Left colon (tissue), 2 donors: ENCODE data around the gene PIP5K1C. TPM values are rescaled to one million over a fixed set of nuclear protein-coding genes. Genes with fewer than 3 reads are reported as not detected.
A peak's percentile ranks its signal among the peaks of the same experiment; 100 is the strongest.

Experiments
- ATAC-seq: fragments of 200-7000 bp; cut with Tn5 transposase; one replicate; pipeline ENCODE4 v1.9.1; 2020; ENCODE audit warnings: mild to moderate bottlenecking, moderate library complexity
- DNase-seq, 2 donors: peaks; one replicate each; pipeline ENCODE4 v3.0.0-alpha.2; 2020
- intact Hi-C, 2 donors: fragments of 100-400 bp; cut with DNase I in 1 of 2; cut with micrococcal nuclease in 1 of 2; formaldehyde crosslinking; loops; one replicate each; pipeline versions ENCODE4 v1.11.2 to v1.14.0; 2022; cut with DNase I, micrococcal nuclease
- total RNA-seq, 2 donors: library from RNA; stranded (reverse); fragmentation: NEBNext Ultra II Directional; extraction: Animal tissue kit (Norgen Biotek cat#: 25700); gene quantifications; one replicate each; pipeline ENCODE4 v1.2.1, GENCODE V29; 2021
- donor health status: DM: no; HTN: no; CAD: no.
- donor health status: DM: yes; HTN: yes; CAD: no.

The PIP5K1C gene
- total RNA-seq, 2 donors from 2014 or later: 25.1 to 33.1 TPM

DNA sequence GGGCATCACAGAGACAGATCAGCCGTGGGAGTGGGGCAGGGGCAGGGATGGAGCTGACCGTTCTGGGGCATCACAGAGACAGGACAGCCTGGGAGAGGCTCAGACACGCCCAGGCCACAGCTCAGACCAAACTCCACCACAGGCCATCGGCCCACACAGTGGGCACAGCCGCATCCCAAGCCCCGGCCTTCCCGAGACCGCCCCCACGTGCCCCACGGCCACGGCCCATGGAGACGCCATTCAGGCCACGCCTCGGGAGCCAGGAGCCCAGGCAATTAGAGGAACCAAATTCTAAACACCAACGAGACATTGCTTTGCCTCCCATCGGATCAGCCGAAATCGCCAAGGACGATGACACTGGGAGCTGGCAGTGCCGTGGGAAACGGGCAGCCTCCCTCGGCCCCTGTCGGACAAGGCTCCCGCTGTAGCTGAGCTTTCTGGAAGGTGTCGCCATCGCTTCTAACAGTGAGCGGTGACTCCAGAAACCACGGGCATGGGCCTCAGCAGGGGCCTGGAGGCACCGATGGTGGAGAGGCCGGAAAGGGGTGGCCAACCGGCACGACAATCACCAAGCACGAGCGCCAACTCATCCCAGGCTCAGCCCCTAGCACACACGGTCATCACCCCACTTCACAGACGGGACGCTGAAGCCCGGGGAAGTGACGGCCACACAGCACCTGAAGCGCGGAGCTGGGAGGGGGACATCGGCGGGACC lies 2.4 kb downstream of the PIP5K1C start:
- no peak for ATAC-seq
- DNase-seq: no peak
- intact Hi-C loops: no loop called here

DNA sequence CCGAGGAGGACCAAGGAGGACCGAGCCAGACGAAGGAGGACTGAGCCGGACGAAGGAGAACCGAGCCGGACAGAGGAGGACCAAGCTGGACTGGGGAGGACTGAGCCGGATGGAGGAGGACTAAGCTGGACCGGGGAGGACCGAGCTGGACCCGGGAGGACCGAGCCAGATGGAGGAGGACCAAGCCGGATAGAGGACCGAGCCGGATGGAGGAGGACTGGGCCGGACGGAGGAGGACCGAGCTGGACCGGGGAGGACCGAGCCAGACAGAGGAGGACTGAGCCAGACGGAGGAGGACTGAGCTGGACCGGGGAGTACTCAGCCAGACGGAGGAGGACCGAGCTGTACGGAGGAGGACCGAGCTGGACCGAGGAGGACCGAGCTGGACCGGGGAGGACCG lies 3.2 kb downstream of the PIP5K1C start:
- intact Hi-C loops: no loop called here
- ATAC-seq (no peak), DNase-seq (no peak)

DNA sequence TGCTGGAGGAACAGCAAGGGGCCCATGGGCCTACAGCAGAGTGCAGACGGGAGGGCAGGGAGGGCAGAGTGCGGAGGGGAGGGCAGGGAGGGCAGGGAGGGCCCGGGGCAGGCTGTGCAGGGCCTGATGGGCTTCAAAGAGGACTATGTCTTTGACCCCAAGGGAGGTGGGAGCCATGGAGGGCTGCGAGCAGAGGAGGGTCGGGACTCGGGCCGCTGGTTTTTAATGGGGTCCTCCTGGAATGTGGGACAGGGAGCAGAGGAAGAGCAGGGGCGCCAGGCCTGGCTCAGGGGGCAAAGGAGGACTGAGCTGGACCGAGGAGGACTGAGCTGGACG lies 3.6 kb downstream of the PIP5K1C start:
- DNase-seq (no peak), ATAC-seq (no peak)
- intact Hi-C loops: no loop called here

DNA sequence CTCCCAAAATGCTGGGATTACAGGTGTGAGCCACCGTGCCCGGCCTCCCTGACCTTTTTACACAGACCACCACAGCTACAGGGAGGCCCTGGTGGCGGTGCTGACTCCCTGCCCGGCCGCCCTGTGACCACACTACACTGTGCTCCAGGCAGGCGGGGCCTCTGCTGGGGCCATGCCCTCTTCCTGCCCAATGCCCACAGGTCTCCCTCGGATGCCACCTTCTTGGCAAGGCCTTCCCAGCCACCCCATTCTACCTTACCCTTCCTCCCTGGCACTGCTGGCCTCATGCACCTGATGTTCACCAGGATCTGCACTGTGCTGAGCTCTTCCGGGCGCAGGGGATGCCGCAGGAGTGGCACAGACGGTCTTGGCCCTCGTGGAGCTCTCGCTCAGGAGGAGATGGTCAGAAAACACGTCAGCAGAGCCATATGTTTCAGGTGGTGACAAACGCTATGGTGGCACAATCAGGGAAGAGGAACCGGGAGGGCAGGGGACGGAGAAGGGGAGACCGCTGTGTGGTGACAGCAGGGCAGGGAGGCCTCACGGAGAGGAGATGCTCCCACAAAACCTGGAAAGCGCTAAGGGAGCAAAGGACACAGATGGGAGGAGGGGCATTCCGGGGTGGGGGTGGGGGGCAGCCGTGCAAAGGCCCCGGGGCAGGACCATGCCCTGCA lies 4.1 kb downstream of the PIP5K1C start:
- ATAC-seq (no peak), DNase-seq (no peak)
- intact Hi-C loops: no loop called here

DNA sequence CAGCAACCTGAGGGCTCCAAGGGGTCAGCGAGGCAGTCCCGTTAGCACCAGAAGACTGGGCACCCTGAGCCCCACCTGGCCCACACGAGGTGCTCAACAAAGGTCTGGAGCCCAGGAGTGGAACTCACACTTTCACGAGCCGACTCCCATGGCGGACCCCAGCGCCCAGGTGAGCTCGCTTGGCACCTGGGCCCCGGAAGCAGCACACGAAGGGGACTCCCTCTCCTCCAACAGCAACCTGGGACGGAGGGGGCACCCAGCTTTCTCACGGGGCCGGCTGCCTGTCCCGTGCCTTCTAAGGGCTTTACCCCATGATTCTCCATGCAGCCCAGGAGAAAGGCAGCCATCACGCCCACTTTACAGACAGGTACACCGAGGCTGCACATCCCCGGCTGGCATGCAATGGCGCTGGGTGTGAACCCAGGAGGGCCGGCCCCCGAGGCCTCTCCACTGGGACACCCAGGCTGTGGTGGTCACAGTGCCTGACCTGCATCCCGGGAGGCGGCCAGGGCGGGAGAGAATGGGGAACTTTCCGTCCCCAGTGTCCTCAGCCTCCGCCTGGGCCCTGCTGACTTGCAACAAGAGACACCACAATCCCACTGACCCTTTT lies 5.0 kb downstream of the PIP5K1C start:
- ATAC-seq: no peak
- intact Hi-C loops: no loop called here
- no peak for DNase-seq

DNA sequence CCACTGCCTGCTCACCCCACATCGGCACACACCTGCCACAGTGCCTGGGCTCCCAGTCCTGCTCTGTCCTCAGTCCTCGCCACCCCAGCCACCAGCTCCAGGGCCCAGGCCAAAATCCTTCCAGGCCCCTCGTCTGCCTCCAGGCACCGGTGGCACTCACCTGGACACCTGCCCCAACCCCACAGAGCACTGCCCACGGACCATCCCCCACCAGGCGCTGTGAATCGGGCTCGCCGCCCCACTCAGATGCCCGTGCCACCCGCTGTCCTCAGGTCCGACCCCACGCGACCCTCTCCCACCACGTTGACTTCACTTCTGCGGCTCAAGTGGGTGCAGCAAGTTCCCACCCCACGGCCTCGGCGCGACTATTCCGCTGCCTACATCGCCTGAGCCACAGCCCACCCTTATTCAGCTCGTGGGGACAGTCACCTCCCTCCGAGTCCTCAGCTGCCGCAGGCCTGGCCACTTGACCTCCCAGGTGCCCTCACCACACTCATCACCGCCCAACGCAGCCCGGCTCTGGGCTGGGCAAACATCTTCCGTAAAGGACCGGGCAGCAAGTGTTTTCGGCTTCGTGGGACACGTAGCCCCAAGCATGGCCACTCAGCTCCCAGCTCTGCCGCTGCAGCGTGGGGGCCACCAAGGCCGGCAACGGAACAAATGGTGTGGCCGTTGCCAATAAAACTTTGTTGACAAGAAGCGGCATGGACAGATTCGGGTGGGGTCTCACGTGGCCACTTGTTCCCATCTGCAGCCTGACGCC lies 5.7 kb downstream of the PIP5K1C start:
- ATAC-seq: no peak
- intact Hi-C loops: no loop called here
- DNase-seq: no peak

DNA sequence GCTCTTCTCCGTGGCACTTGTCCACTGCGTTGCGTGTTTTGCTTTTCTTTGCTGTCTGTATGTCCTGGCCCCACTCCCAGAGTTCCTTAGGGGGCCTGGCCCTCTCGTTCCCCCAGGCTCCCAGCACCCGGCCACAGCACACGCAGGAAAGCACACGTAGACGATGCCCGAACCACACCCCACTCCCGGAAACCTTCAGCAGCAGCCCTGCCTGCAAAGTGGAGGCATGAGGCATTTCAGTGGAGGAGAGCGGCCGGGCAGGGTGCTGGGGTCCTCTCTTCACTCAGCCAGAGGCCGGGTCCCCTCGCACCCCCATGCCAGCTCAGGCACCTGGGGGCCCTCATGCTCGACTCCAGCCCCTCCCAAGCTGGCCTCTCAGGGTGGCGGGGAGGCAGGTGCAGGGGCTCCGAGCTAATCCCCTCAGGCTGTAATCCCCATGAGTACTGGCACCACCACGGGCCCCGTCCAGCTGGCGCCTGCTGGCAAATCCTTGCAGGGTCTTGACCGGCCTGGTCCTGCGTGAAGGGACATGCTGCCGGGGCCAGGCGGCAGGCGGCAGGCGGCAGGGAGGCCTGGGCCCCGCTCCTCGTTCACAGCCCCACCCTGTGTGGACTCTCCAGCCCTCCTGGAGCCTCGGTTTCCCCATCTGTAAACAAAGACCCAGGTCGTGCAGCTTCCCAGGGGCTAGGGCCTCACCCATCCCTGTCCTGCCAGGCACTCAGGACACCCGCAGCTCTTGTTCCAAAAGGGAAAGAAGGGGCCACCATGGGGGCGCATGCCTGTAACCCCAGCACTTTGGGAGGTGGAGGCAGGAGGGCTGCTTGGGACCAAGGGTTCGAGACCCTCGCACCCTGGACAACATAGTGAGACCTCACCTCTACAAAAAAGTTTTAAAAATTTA lies 7.0 kb downstream of the PIP5K1C start:
- ATAC-seq (no peak), DNase-seq (no peak)
- intact Hi-C loops: no loop called here

DNA sequence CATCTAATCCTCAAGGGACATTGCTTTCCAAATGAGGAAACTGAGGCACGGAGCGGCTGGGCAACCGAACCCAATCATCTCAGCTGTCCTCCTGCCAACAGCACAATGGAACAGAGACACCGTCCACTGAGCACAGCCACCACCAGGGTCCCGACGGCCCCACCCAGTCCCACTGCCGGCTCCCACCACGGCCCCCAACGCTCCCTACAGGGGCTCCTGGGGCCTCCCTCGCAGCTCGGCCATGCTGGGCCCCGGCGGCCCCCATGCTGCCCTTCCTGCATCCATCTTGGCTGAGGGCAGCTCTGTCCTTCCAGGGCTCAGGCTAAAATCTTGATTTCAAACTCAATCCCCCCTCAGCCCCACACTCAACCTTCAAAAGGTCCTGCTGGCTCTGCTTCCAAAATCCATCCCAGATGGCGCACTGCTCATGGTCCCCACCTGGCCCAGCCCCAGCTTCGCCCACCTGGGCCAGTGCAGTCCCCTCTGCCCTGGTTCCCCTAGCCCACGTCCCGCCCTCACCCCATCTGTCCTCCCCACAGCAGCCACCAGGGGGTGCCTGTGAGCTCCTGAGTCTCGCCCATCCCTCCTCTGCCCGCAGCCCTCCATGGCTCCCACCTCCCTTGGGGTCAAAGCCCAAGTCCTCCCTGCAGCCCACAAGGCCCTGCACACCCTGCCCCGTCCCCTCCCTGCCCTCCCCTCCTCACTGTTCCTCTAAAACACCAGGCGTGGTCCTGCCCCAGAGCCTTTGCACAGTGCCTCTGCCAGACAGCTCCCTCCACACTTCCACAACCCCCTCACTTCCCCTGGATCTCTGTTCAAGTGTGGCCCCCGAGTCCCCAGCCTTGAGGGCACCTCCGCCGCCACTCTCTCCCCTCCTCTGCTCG lies 7.9 kb downstream of the PIP5K1C start:
- intact Hi-C loops: no loop called here
- DNase-seq: no peak
- ATAC-seq: peak; percentile 43

DNA sequence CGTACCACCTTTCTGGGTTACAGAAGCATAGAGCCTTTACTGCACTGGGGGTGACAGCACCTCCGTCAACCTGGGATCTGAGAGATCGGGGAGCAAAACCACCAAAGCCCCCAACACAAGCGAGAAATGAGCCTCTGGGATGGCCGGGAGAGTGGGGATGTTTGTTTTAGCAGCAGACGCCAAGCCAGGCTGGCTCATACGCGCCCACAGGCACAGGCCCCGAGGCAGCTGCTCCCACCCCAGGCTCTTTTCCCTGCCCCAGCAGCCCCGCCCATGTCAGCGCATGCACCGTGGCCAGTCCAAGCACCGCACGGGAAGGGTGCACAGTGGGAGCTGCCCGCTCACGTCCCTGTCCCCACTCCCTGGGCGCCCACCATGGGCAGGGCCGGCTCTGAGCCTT lies 8.5 kb downstream of the PIP5K1C start:
- ATAC-seq: no peak
- intact Hi-C loops: no loop called here

DNA sequence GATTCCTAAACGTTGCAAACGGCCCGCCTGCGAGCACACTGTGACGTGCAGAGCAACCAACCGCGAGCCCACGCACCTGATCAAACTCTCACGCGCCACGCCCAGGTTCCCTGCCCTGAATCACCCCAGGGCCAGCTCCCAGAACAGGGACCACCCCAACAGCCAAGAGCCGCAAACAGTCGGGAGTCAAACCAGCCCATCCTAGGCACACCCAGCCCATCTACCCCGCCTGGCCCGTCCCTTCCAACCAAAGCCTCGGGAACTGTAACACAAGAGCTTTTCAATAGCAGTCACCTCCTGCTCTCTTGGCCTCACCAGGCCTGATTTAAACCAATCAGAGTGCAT lies 8.9 kb downstream of the PIP5K1C start:
- intact Hi-C loops: no loop called here

More for the DNA sequence above, 8.5 kb downstream of the PIP5K1C start:
- DNase-seq: no peak

DNA sequence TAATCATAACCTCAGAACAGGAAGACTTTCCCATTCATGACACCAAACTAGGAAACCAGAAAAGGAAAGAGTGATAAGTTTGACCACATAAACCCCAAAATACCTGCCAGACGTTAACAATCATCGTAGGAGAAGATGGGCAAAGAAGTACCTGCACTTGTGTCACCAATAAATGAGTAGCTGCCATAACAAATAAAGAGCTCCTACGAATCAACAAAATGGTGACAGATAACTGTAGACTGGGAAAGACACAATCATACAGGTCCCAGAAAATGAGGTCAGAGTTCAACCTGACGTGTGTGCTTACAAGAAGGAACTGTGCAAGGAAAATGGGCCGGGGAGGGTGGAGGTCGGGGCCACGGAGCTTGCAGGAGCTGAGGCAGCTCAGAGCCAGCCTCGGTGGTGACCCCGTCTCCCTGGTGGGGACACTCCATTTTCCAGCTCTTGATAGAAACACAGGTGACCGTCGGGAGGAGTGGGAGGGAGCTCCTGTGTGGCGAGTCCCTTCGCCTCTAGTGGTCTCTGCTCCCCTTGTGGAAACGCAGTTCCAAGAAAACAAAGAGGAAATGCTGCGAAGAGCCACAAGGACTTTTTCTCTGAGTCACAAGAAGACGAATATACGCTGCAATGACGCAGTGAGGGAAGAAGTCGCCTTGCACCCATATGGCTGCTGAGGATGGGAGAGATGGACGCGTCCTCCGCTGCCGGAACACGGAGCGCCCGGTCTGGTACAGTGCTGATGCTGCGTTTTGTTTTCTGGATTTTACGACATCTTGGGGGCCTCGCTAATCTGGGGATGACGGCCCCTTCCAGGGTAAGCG lies 9.5 kb downstream of the PIP5K1C start:
- ATAC-seq: no peak
- DNase-seq: no peak
- intact Hi-C loops: no loop called here

More for the DNA sequence above, 8.9 kb downstream of the PIP5K1C start:
- ATAC-seq (no peak), DNase-seq (no peak)

DNA sequence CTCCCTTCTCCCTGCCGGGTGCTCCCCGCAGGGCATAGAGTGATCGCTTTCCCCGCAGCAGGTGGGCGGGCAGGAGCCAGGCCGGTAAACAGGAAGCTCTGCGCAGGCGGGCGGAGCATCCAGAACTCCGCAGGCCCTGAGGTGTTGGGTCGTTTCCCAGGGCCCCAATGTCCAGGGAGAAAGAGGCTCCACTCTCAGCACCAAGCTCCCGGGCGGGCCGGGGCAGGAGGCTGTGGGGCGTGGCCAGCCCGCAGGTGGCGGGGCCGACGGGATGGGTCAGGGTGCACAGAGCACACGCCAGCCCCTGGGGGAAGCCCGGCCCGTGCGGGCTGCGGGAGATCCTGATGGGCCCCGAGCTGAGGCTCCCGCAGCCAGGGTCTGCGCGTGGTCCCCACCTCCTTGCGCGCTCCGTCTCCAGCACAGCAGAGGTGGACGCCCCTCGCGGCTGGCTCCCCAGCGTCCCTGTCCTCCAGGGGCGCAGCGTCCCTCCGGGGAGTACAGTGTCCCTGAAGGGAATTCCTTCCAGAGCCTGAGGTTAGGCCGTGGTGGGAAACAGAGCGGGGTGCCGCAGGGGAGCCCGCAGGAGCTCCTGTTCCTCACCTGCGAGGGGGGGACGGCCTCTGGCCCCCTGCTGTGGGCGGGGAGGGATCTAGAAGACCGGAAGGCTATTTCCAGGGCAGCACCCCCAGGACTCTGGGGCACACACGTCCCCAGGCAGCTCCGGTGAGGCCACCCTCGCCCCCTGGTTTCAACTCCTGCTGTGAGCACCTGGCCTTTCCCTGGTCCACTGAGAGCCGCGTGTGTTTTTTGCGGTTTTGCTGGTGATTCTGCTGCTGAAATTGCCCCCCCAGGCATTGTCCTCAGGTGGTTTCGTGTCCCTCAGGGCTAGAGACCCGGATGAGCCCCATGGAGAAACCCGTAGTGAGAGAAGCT lies 12.2 kb downstream of the PIP5K1C start:
- peak in 1 of 2 donors; percentile 65 for DNase-seq
- intact Hi-C loops: no loop called here
- ATAC-seq: peak; percentile 88

DNA sequence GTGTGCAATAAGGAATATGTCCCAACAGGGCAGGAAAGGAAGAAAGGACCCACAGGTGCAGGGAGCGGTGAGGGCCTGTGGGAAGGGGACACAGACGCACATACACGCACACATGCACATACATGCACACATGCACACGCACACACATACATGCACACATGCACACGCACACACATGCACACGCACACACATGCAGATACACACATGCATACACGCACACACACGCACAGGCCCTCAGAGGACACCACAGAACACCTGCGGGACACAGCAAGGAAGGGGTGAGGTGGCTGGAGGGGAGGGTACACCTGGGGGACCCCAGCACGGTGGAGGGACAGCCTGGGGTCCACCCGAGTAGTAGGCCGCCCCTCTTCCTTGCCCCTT lies 12.9 kb downstream of the PIP5K1C start:
- DNase-seq: no peak
- intact Hi-C loops: no loop called here
- ATAC-seq: peak; percentile 8

DNA sequence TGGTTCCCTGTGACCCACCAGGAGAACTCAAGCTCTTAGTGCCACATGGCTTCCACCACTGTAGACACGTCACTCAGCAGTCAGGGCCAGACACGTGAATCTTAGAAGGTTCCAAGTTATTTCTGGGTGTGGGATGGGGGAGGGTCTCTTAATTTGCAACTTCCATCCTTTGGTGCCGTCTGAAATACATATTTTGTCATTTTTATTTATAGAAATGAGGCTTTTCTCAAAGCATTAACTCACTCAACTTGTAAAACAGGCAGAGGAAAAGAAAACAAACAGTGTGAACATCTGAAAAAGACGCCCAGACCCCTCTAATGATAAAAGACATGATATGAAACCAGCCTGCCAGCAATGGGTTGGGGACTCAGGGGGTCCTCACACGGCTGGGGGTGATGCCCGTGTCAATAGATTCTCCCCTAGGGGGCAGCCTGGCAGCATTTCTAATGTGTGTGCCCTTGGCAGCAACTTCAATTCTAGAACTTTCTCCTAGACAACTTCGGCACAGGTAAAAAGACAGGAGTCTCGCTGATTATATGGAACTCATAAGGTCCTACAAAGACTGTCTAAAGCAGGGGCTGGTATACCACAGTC lies 15.4 kb downstream of the PIP5K1C start:
- DNase-seq: no peak
- ATAC-seq: no peak
- intact Hi-C loops: no loop called here

DNA sequence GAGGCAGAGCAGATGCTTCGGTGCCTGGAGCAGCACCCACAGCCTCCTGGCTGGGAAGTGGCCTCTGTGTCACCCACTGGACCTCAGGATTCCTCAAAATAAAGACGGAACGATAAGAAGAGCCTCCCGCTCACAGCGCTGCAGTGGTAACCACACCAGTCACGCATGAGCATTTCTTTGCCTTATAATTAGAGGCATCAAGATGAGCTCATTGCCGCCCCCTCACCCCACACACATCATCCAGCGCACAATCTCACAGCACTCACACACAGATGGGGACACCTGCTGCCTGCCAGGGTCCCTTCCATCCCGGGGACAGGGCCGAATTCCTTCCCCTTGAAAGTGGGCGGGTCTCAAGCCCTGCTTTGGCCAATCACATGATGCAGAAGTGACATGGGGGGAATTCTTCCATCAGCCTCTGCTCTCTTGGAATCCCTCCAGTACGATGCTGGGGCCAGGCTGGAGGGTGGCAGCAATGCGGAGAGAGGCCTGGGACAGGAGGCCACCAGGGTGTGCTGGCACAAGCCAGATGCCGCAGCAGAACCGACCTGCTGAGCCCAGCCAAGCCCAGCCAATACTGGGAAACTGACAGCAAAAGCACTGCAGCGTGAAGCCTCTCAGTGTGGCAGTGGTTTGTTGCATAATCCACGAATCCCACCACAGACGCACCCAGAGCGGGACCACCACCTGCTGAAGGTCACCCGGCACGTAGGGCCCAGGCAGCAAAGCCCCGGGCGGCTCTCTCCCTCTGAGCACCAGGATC lies 16.0 kb downstream of the PIP5K1C start:
- intact Hi-C loops: no loop called here

More for the DNA sequence above, 16.0 kb downstream of the PIP5K1C start:
- DNase-seq (no peak), ATAC-seq (no peak)
